DMS79 (cell line): ENCODE results near the gene HAX1.
"Not testable (repeated sequence)": the region's sequence is repeated elsewhere in the genome, so short reads cannot be mapped to it uniquely, and the experiment has no call there.

Experiments
- DNase-seq: peaks from one replicate; lab custom pipeline; 2025; lab: John Stamatoyannopoulos, UW

HAX1 gene

GRCh38 chr1:154287591-154287990 is 15.2 kb downstream of the HAX1 start:
- not testable (repeated sequence) for DNase-seq

- DNase-seq: no peak
Measured at GRCh38 chr1:154288661-154289060, 16.2 kb downstream of the HAX1 start.

DNA sequence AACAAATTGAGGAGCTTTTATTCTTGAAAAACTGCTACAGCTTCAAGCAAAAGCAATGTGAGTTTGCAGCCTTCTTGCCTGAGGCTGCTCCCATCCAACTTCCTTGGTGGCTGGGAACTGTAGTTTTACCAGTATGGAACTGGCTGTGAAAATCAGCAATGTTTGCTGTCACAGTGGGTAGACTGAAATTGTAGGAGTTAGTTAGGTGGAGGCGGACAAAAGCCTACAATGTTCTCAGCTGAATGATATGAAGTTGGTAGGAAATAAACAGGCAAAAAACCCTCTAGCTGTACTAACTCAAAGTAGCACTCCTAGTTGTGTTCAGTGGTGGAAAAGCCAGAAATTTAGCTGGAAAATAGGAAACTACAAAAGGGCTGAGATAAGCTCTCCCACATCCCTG is 18.5 kb downstream of the HAX1 start:
- no peak for DNase-seq

- DNase-seq: no peak
Measured at GRCh38 chr1:154295408-154296235, 23.2 kb downstream of the HAX1 start.

- no peak for DNase-seq
Measured at GRCh38 chr1:154301582-154301981, 29.2 kb downstream of the HAX1 start.

- DNase-seq: no peak
Measured at GRCh38 chr1:154304664-154305337, 32.4 kb downstream of the HAX1 start.

DNA sequence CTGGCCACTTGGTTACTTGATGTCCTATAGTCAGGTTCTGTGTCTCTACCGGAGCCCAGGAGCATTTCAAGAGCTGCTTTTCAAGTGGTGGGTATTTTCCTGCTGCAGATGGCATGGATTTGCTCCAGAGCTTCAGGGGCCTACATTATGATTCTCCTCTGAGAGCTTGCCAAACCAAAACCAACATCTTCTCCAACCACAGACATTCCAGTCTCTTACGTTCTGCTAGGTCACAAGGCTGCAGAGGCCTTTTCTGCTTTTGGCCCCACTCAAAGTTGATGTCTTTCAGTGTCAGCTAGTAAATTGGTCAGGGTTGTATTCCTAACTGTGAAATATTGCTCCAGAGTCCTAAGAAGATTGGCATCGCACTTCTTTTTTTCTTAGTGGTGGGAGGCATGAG is 33.7 kb downstream of the HAX1 start:
- no peak for DNase-seq

- DNase-seq: not testable (repeated sequence)
Measured at GRCh38 chr1:154307670-154308270, 35.3 kb downstream of the HAX1 start.

- DNase-seq: not testable (repeated sequence)
Measured at GRCh38 chr1:154309136-154309535, 36.7 kb downstream of the HAX1 start.

DNA sequence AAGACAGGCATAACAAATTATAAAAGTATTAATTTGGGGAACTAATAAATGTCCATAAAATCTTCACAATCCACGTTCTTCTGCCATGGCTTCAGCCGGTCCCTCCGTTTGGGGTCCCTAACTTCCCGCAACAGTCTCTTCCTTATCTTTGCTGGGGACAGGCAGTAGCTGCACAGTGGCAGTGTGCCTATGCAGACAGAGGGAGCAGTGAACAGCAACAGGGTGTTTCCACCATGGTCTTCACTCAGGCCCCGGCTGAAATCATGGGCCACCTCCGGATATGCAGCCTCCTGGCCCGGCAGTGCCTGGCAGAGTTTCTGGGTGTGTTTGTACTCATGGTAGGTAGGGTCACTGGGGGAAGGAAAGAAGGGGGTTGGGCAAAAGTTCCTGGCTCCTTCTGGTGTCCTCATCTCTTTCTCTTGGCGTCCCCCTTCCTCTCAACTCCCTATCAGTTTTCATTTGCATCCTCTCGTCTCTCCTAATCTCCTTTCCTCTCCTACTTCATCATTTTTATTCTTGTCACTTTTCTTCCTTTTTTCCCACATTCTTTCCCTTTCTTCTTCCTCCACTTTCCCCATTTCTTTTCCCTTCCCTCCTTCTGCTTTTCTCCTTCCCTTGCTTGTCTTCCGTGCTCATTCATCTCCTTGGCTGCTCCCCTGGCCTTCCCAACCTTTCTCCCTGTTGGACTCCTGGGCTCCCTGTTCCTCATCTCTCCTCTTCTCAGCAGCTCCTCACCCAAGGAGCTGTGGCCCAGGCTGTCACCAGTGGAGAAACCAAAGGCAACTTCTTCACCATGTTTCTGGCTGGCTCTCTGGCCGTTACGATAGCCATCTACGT is 40.0 kb downstream of the HAX1 start:
- not testable (repeated sequence) for DNase-seq

DNA sequence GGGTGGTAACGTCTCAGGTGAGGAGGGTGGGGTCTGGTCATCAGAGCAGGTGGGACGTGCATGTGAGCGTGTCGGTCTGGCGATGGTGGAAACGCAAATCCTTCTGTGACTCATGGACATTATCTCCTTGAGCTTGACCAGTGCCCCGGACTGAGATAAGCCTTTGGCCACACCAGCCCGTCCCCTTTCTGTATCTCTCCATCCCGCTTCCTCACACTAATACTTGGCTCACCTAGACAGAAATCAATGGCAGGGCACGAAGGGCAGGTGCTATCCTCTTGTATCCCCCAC is 40.6 kb downstream of the HAX1 start:
- no peak for DNase-seq

DNA sequence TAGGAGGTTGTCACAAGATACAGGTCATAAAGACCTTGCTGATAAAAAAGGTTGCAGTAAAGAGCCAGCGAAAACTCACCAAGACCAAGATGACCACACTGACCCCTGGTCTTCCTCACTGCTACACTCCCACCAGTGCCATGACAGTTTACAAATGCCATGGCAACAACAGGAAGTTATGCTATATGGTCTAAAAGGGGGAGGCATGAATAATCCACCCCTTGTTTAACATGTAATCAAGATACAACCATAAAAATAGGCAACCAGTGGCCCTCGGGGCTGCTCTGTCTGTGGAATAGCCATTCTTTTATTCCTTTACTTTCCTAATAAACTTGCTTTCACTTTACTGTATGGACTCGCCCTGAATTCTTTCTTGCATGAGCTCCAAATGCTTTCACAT is 41.8 kb downstream of the HAX1 start:
- not testable (repeated sequence) for DNase-seq

GRCh38 chr1:154316704-154317103 is 44.3 kb downstream of the HAX1 start:
- DNase-seq: no peak

DNA sequence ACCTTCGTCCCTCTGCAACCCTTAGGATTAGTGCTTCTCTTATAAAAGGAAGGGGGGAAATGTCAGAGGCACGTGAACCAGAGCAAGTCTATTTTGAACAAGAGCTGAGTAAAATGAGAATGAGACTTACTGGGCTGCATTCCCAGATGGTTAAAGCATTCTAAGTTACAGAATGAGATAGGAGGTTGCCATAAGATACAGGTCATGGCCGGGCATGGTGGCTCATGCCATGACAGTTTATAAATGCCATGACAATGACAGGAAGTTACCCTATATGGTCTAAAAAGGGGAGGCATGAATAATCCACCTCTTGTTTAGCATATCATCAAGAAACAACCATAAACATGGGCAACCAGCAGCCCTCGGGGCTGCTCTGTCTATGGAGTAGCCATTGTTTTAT is 46.0 kb downstream of the HAX1 start:
- DNase-seq: no peak

- no peak for DNase-seq
Measured at GRCh38 chr1:154320882-154321608, 48.6 kb downstream of the HAX1 start, which contains the start of gene AQP10. TSS of gene AQP10 (plus strand) at chr1:154321093. CDS start at chr1:154321156, 63 bp downstream.

- DNase-seq: not testable (repeated sequence)
Measured at GRCh38 chr1:154321609-154321934, 49.1 kb downstream of the HAX1 start.

DNA sequence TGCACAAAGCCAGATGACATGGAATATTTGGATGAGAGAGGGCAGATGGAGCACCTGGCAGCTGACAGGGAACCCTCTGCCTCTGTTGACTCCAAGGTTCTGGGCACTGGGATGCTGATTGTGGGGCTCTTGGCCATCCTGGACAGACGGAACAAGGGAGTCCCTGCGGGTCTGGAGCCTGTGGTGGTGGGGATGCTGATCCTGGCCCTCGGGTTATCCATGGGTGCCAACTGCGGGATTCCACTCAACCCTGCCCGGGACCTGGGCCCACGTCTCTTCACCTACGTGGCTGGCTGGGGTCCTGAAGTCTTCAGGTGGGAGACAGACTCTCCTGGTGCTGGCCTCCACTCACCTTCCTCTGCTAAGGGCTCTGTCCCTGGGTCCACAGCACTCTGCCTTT is 51.1 kb downstream of the HAX1 start:
- DNase-seq: no peak

- no peak for DNase-seq
Measured at GRCh38 chr1:154324241-154324640, 51.8 kb downstream of the HAX1 start.

GRCh38 chr1:154324669-154325582 is 52.5 kb downstream of the HAX1 start, which contains the start of gene ATP8B2:
TSS of gene ATP8B2 (plus strand) at chr1:154325525. CDS start at chr1:154328142, 2,617 bp downstream.
- peak; percentile 53 for DNase-seq
